Transverse colon (tissue), 4 donors: ENCODE data around the gene CCDC82.

Experiments used
- CTCF ChIP-seq, 5 experiments: fragments of 200-600 bp in 3 of 5; fragments of 450-650 bp in 2 of 5; sonication (generic) in 3 of 5; IDR thresholded peaks; 1 replicate in 2 of 5; 2 replicates in 3 of 5; pipeline ENCODE4 v1.5.1; 2016 to 2017; ENCODE audit warnings: antibody characterized with exemption in 5 of 5, inconsistent platforms in 3 of 5, mild to moderate bottlenecking in 2 of 5, moderate library complexity in 1 of 5
- EP300 ChIP-seq: sonication (generic); formaldehyde crosslinking; IDR thresholded peaks from one replicate; pipeline ENCODE4 v1.6.1; 2017; ENCODE audit warnings: antibody characterized with exemption, low read depth
- POLR2AphosphoS5 ChIP-seq, 3 donors: sonication (generic); formaldehyde crosslinking; IDR thresholded peaks; one replicate each; pipeline ENCODE4 v1.6.1; 2016; ENCODE audit warnings: antibody characterized with exemption in 3 of 3

- TF ChIP-seq CTCF (IDR thresholded peaks at IDR 0.05) (no peak), POLR2AphosphoS5 (IDR thresholded peaks at IDR 0.05) (no peak), EP300 (no peak)
Measured at GRCh38 chr11:96356848-96357247, 32.9 kb downstream of the CCDC82 start.
